Endometrium (tissue), 2 donors: ENCODE data around the gene JAKMIP1.

ENCODE experiments used
- FAIRE-seq: peaks from 2 replicates; lab custom pipeline; 2012; peaks lifted over from hg19 to GRCh38; lab: Jason Lieb, UNC
- donor health status: control.
- donor health status: control.

Gene JAKMIP1

GRCh38 chr4:6119507-6120020 is 80.8 kb downstream of the JAKMIP1 start:
- no peak for FAIRE-seq

GRCh38 chr4:6118201-6118600 is 82.1 kb downstream of the JAKMIP1 start:
- no peak for FAIRE-seq

- FAIRE-seq: no peak
These were observed 83.6 kb downstream of the JAKMIP1 start for GRCh38 chr4:6116696-6117285.

GRCh38 chr4:6115746-6116586 is 84.4 kb downstream of the JAKMIP1 start:
- FAIRE-seq: no peak

GRCh38 chr4:6115342-6115741 is 85.0 kb downstream of the JAKMIP1 start:
- FAIRE-seq: no peak

GRCh38 chr4:6114601-6115000 is 85.7 kb downstream of the JAKMIP1 start:
- no peak for FAIRE-seq

GRCh38 chr4:6114181-6114580 is 86.2 kb downstream of the JAKMIP1 start:
- FAIRE-seq: no peak

- no peak for FAIRE-seq
These were observed 86.7 kb downstream of the JAKMIP1 start for GRCh38 chr4:6113641-6114040.

- FAIRE-seq: no peak
These were observed 87.6 kb downstream of the JAKMIP1 start for GRCh38 chr4:6112606-6113290.

- no peak for FAIRE-seq
These were observed 88.9 kb downstream of the JAKMIP1 start for GRCh38 chr4:6111354-6111960.

GRCh38 chr4:6110681-6111353 is 89.5 kb downstream of the JAKMIP1 start:
- no peak for FAIRE-seq

GRCh38 chr4:6109842-6110560 is 90.3 kb downstream of the JAKMIP1 start:
- FAIRE-seq: no peak

- FAIRE-seq: no peak
These were observed 92.5 kb downstream of the JAKMIP1 start for GRCh38 chr4:6107886-6108285.

GRCh38 chr4:6107114-6107791 is 93.1 kb downstream of the JAKMIP1 start:
- FAIRE-seq: no peak

GRCh38 chr4:6106156-6106555 is 94.2 kb downstream of the JAKMIP1 start:
- no peak for FAIRE-seq

GRCh38 chr4:6105311-6105911 is 94.9 kb downstream of the JAKMIP1 start:
- FAIRE-seq: no peak

GRCh38 chr4:6104541-6105130 is 95.7 kb downstream of the JAKMIP1 start:
- FAIRE-seq: no peak

GRCh38 chr4:6097581-6097980 is 102.8 kb downstream of the JAKMIP1 start:
- FAIRE-seq: no peak

- no peak for FAIRE-seq
These were observed 104.5 kb downstream of the JAKMIP1 start for GRCh38 chr4:6095897-6096296.
